NOMO-1 (cell line): ENCODE results near the gene TBC1D22A.

Experiments
- DNase-seq, 2 experiments: peaks; one replicate each; lab custom pipeline; 2025; ENCODE audit not compliant: unreplicated experiment in 2 of 2; lab: John Stamatoyannopoulos, UW

The TBC1D22A gene

DNA sequence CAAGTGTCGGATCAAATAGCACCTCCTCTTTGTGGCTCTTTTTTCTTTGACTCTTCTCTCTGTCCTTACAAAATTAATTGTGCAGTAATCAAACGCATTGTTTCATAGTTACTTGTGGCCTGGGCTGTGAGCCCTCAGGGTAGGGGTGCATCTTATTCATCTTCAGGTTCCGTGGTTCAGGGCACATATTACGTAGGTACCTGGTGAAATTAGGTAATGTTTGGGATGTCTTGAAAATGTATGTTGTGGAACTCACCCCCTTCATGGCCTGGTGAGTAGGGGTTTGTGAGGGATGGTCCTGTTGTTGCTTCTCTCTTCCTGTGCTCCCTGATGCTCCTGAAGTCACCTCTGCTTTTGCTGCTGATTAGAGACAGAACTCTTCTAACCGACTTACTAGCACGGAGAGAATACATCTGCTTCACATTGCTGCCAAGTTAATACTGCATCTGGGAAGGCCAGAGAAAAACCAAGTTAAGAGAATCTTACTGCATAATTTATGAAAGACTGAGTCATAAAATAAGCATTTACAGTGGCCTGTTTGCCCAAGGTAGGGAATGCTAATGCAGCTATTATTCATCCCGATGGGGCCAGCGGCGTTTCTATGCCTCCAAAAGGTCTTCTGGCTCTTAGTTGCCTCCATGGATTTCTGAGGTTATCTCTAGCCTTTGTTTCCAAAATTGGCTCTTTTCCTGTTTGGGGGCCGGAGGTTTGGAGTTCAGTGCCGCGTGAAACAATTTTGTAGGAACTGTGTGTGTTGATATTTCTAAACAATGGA, 66.9 kb downstream of the TBC1D22A start:
- no peak for DNase-seq

DNA sequence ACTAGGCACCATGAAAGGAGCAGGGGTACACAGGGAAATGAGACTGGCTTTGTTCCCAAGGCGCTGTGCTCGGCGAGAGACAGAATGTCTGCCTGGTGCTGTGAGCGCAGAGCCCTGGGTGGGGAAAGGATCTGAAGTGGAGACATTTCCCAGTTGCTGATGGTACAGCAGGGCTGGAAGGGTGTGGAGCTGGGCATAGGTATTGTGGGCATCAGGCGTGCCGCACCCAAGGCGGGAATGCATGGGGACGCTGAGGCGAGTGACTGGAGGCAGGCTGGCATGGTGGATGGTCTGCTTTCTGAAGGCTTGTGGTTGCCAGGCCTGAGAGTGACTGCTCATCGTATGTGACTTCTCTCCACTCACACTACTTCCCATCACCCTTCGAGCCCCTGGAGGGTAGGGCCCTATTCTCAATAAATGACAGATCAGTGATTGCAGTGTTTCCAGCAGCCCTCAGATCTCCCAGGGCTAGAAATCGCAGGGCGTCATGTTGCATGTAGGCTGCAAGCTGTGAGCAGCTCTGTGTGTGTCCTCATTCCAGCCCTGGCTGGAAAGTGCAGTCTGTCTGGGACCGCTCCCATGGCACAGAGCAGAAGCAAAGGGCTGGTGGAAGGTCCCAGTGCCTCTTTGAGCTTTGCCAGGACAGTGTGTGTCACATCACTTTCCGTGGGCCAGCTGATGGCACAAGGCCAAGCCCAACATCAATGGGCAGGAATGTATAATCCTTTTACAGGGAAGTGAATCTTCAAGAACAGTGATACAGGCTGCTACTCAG, 67.7 kb downstream of the TBC1D22A start:
- no peak for DNase-seq

DNA sequence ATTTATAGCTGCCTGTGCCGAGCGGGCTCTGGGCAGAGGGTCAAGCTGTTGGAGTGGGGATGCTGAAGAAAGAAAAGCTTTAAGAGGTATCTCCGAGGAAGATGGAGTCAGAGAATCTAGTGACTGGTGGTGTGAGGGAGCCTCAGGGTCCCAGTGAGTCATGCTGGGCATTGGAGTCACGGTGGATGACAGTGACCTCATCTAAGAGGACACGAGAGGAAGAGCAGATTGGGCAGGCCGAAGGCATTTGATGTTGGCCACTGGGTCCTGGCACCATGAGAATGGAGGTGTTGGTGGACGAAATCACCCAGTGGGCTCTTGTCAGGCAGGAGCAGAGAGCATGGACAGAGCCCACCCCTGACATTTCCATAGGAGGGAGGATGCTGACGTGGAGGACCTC, 68.4 kb downstream of the TBC1D22A start:
- DNase-seq, result no peak

DNA sequence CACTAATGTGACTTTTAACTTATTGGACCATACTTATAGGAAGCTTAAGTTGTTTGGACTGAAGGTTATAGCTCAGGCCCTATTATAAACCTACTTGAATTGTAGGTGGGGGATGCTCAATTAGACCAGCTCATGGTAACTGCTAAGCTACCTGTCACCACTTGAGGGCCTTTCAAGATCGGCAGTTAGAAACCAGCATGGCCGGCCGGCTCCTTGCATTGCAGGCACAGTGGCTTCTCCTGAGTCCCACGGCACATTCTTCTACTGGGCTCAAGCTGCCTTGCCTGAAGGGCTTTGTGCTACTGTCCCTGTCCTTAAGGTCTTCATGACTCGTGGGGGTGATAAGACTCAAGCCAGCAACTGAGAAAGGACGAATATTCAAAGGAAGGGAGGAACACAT, 70.8 kb downstream of the TBC1D22A start:
- DNase-seq, result no peak

DNA sequence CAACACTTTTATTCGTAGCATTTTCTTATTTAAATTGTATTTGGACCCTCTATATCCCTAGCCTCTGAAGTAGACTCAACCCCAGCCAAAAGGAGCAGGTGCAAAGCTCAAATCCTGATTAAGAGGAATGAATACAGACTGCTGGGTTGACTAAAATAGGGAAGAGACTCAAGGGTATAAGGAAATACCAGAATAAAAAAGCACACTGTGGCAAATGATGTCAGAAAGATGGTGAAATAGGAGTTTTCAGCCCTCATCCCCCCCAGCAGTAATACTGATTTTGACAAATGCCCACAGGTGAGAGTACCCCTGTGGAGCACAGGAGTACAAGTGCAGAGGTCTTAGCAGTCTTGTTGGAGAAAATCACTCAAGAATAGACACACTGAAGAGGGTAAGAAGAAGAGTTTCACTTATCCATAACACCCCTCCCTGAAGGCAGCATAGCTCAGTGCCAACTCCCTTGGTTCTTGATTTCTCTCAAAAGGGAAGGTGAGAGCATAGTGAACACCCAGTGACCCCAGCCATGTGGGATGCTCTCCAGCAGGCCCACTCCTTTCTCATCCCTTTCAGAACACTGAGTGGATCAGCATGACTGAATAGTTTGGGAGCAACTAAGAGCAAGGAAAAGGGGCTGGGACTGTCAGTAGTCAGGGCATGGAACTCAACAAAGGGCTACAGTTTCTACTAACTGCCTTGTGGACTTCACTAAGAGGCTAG, 71.7 kb downstream of the TBC1D22A start:
- no peak for DNase-seq

DNA sequence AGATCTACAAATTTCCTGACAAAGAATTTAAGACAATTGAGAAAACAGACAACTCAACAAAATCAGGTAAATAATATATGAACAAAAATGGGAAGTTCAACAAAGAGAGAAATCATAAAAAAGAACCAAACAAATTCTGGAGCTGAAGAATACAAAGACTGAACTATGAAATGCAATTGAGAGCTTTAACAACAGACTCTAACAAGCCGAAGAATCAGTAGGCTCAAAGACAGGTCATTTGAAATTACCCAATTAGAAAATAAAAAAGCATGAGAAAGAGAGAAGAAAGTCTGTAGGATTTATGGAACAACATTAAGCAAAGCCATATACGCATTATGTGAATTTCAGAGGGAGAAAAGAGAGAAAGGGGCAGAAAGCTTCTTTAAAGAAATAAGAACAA, 72.8 kb downstream of the TBC1D22A start:
- no peak for DNase-seq

DNA sequence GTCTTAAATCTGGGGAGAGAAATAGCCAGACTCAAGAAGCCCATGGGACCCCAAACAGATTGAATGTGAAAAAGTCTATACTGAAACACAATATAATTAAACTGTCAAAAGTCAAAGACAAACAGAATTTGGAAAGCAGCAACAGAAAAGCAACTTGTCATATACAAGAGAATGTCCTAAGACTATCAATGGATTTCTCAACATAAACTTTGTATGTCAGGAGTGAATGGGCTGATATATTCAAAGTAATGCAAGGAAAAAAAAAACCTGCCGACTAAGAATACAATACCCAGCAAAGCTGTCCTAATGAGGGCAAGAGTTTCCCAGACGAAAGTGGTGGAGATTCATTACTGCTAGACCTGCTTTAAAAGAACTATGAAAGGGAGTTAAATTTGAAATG, 73.2 kb downstream of the TBC1D22A start:
- no peak for DNase-seq

DNA sequence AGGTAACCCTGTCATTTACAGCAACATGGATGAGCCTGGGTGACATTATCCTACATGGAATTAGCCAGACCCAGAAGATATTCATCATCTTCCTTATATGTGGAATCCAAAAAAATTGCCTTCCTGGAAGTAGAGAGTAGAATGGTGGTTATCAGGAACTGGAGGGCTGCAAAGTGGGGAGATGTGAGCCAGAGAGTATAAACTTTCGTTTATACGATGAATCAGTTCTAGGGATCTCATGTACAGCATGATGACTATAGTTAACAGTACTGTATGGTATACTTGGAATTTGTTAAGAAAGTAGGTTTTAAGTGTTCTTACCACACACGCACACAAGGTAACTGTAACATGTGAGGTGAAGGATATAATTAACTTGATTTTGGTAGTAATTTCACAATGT, 79.1 kb downstream of the TBC1D22A start:
- DNase-seq, result no peak

DNA sequence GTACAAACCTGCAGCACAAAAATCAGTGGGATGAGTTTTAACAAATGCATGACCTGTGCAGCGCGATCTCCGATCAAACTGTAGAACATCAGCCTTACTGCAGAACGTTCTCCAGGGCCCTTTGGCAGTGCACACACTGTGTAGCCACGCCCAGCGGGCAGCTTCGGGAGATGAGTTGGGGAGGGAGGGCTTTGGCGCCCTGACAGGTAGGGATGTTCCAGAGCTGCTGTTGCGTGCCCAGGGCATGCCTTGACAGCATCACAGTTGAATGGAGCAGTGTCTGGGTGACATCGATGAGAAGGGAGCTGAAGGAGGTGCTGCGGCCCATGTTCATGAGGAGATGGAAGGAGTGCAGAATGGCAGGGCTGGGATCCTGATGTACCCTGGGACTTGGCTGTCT, 80.2 kb downstream of the TBC1D22A start:
- no peak for DNase-seq

DNA sequence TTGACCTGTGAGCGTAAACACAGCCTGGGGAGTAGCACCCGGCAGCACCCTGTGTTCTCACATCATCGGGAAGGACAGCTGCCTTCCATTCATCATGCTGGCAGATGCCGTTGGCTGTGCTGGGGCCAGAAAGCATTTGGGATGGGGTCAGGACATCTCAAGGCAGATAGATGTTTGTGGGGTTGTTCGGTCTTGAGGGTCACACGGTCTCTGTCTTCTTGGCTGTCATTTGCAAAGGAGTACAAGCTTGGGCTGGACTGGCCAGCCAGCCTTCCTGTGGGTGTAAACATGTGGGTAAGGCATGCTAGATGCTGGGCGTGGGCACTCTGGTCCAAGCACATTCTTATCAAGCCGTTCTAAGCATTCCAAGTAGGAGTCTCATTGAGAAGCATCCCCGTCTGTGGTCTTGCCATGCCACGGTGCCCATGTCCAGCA, 81.4 kb downstream of the TBC1D22A start:
- no peak for DNase-seq

DNA sequence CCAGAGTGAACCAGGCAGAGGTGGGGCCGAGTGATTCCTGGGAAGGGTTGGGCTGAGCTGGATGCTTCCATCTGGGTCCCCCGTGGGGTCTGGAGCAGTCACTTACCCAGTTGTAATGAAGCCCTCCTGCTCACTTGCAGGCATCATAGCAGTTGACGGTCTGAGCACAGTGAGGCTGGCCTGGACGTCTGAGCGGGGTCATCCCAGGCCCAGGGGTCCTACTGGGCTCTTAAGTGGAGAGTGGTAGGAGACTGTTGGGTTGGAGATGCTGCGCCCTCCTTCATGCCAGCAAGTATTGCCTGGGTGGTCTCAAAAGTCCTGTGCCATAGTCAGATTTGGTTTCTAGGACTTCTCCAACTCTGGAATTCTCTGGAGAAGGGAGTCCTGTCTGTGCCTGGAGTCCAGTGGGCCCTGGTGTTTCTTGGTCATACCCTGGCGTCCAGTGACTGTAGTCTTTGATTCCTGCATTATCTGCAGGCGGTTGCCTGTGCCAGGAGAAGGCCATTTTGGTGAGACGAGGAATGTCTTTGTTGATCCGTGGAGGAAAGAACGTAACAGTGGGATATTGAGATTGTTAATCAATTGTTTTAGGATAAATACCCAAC, 82.3 kb downstream of the TBC1D22A start:
- no peak for DNase-seq

DNA sequence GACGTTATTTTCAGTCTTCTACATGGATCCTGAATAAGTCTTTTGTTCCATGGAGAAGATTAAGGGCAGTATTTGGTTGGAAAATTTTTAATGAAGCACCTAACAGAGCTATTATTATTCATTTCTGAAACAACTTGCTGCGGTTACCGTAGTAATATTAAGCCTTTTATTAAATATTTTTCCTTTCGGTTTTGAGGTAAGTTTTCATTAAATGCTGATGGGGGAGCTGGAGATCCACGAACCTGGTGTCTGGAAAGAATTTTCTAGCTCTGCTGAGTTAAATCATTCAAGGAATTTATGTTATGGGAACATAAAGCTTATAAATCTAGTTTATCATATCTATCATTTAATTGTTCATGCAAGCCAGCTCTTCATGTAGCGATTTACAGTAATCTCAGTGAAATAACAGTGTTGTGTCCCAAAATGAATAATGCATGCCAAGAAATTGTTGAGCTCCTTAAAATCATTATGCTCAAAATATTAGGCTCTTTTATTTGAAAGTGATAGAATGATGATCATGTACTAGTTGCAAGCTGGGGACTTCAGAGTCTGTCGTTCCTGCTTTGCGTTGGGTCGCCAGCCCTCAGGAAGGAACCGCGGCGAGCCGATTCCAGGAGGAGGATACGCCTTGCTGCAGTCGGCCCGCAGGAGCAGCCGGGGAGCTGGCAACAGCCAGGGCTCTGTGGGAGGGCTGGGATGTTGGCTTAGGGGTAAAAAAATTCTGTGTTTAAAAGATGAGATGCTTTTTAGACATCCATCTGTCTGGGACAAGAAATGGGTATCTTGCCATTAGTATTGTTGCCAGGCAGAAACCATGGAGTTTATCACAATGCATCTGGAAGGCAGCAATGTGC, 83.1 kb downstream of the TBC1D22A start:
- DNase-seq, result no peak

DNA sequence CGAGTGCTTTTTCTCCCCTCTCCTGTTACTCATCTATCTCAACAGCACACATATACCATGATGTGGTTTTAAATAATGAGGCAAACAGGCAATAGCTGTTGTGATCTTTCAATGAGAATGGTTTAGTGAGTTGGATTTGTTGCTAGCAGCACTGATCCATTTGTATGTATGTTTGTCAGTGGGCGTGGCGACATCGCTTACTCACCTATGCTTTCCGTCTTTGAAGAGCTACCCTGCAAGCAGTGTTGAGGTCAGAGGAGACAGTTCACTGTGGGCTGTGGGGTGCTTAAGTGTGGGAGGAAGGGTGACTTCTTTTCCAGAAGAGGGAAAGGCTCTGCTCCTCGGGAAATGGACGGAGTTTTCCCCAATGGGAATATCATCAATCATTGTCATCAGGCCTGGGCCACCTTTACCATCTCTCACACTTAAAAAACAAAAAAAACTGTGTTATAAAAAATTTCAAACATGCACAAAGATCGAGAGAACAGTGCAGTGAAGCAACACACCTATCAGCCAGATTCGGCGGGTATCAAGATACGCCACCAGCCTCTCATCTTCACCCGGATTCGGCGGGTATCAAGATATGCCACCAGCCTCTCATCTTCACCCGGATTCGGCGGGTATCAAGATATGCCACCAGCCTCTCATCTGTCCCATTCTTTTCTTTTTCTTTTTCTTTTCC, 83.8 kb downstream of the TBC1D22A start:
- DNase-seq, result no peak

DNA sequence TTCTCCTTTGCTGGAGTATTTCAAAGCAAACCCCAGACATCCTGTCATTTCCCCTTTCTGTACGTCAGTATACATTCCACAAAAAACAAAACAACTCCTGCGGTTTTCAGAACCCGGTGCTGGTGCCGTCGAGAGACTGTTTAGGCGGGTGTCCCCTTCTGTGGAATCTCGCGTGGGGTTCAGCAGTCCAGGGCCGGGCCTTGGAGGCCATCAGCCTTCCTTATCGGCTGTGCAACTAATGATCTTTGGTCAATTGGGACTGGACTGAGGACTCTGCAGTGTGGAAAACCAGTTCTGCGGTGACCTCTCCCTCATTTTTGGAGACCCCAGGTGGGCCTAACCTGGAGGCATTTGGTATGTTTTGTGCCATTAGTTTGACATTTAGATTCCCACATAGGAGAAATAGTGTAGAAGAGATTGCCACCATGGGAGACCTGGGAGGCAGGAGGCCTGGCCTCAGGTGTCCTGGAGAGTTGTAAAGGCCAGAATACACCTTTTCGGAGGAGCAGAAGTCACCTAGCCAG, 84.4 kb downstream of the TBC1D22A start:
- DNase-seq, result no peak

DNA sequence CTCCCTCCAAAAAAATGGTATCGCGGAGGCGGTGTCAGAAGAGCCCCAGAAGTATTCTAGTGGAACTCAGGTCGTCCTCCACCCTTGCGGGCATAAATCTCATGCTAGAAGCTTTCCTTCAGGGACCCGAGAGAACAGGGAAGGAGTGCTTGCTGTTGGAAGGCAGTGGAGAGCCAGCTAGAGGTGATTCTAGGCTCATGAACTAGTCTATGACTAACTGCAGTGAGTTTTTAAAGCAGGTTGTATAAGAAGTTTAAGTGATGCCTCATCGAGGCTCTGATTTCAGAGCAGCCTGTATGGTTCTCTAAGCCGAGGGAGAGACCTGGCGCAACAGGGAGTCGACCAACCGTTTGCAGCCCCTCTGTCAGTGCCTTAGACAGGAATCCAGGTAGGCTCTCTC, 85.7 kb downstream of the TBC1D22A start:
- no peak for DNase-seq

DNA sequence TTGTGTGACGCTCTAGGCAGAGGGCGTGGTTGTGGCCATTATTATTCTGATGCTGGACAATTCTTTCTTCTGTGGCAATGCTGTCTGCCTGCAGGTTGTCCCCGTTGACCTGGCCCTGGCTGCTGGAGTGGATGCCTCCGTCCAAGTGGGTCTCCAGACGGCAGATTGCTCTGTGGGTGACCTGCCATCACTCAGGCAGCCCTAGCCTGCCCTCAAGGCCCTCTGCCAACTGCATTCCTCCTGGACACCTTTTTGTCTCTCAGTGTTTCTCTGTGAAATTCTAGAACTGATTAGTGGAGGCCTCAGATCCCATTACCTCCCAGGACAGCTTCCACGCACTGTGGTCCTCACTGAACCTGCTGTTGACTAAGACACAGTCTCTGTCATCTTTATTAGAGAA, 86.7 kb downstream of the TBC1D22A start:
- no peak for DNase-seq

DNA sequence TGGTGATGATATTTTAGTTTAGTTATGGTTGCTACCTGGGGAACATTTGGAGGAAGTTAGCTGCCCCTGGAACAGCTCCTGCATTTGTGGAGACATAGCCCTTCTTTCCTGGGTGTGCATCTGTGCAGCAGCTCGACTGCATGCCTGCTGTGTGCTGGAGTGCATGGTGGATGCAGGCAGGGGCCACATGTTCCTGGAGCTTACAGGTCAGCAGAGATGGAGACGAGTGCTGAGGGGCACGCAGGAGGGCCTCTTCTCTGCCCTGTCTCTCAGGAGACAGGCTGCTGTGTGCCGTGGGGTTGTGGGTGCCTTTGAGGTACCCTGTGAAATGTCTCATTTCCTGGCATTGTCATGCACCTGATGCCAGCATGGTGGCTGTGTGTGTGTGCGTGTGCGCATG, 87.5 kb downstream of the TBC1D22A start:
- no peak for DNase-seq

DNA sequence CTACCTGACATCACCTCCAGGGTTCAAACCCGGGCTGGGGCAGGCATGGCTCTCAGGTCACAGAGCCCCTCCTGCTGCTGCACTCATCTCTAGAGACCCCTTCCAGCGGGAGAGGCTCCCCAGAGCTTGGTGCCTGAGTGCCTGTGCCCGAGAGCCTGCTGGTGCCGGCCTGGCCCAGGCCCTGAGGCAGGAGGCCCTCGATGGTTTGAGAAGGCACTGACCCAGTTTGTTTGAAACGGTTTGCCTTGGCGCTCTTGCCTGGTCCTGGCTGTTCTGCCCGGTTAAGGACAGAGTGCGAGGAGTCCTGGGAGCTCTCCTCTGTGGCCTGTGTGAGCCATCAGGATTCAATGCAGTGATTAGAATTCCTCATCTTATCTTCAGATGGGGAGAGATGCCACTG, 88.9 kb downstream of the TBC1D22A start:
- DNase-seq, result no peak

DNA sequence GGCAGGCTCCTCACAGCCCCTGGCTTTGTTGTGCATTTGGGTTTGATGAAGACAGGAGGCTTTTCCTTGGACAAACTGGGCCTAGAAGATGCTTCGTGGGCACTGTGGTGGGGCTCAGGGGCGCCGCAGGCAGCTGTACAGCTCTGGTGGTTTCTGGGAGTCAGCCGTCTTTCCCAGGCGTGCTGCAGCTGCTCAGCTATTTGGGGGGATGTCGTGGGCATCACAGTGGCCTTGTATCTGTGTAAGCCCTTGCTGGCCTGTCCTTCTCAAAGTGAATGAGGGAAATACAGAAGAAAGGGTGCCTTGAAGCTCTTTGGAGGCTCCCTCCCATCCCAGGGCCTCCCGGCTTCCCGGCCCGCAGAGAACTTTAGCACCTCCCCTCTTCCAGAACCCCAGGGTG, 89.5 kb downstream of the TBC1D22A start:
- DNase-seq, result no peak

DNA sequence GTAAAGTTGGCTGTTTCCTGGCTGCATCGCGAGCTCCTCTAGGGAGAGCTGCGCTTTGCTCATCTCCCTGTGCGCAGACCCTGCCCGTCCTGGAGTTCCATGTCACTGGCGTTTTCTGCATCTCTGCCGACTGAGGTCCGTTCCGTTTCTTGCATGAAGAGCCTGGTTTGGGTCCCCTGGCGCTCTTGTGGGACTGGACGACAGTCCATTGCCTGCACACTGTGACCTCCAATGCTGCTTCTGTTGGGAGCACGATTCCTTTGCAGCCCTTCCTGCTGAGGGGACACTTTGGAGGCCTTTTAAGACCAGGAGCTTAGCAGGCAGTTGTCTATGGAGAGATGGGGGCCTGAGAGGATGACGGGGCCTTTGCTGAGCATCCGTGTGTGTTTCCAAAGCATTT, 90.3 kb downstream of the TBC1D22A start:
- DNase-seq, result no peak
